ENCODE results near the gene SUGP1. TPM values are rescaled to one million over a fixed set of nuclear protein-coding genes. Genes with fewer than 3 reads are reported as not detected.

The SUGP1 gene
- total RNA-seq, 1 donor from 2014 or later, result 41.4 TPM

DNA sequence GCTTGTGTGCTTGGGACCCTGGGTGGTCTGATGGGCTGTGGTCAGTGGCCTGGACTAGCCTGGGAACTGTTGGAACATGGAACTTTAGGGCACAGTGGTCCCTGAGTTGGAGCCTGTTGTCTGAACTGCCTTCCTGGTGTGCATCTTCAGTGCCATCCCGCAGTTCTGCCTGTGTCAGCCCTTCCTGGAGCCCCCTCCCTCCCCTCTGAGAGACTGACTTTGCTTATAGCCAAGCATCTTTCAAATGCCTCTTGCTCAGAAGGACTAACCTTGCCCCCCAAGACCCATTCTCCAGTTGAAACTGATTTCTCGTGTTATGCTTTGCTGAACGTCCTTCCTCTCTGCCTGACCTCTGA lies 14.7 kb upstream of the SUGP1 start:
- H3K4me3 ChIP-seq, result no peak overlapping the region
- intact Hi-C loops (cut with DNase I), result no loop called here
- no peaks in the 10 kb centered on the region for H3K4me1 ChIP-seq
- H3K36me3 ChIP-seq, result peaks cover 98% of the 10 kb centered on the region
- TF ChIP-seq, protein P1, sequence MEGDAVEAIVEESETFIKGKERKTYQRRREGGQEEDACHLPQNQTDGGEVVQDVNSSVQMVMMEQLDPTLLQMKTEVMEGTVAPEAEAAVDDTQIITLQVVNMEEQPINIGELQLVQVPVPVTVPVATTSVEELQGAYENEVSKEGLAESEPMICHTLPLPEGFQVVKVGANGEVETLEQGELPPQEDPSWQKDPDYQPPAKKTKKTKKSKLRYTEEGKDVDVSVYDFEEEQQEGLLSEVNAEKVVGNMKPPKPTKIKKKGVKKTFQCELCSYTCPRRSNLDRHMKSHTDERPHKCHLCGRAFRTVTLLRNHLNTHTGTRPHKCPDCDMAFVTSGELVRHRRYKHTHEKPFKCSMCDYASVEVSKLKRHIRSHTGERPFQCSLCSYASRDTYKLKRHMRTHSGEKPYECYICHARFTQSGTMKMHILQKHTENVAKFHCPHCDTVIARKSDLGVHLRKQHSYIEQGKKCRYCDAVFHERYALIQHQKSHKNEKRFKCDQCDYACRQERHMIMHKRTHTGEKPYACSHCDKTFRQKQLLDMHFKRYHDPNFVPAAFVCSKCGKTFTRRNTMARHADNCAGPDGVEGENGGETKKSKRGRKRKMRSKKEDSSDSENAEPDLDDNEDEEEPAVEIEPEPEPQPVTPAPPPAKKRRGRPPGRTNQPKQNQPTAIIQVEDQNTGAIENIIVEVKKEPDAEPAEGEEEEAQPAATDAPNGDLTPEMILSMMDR (IDR thresholded peaks at IDR 0.05), result no peak
- ATAC-seq, result no peak
- no peak overlapping the region for H3K27ac ChIP-seq
- H3K9me3 ChIP-seq, result no peaks in the 10 kb centered on the region
- H3K27me3 ChIP-seq (ENCODE audit: low read depth), result no peaks in the 10 kb centered on the region
- no peak for DNase-seq

DNA sequence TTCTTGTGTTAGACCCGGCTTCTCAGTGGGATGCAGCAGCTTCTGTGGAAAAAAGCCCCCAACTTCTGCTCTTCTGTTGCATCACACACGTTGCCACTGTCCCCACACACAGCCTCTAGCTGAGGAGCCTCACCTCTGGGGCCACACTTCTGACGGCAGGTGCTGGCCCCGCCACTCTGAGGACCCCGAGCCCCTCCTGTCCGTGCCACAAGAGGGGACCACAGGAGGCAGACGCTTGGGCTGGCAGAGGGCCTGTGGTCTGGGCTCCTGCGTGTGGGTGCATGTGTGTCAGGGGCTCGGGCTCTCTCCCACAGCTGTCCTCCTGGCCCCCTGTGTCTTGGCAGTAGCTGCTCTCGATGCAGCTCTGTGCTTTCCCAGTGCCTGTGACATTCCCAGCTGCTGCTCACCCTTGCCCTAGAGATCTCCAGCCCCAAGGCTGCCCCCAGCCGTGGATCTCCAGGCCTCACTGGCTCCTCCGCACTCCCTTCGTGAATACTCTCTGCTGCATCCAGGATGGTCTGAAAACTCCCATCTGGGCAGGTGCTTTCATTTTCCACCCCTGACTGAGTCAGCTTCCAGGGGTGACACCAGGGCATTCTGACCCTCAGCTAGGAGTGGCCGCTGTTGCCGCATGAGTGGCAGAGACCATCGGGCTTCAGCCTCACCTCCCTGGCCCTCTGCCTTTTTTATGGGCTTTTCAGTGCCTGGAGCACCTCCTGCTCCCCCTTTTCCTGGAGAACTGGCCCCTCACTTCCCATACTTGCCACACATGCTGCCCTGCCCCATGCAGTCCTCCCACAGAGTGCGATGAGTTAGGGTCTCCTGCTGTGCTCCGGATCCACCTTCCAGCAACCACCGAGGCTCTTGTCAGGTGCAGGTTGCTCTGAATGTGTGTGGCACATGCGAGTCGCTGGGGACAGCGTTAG lies 14.0 kb upstream of the SUGP1 start:
- intact Hi-C loops (cut with DNase I), result no loop called here
- H3K36me3 ChIP-seq, result peaks cover 98% of the 10 kb centered on the region
- peak in 1 of 2 donors; percentile 4 for ATAC-seq

DNA sequence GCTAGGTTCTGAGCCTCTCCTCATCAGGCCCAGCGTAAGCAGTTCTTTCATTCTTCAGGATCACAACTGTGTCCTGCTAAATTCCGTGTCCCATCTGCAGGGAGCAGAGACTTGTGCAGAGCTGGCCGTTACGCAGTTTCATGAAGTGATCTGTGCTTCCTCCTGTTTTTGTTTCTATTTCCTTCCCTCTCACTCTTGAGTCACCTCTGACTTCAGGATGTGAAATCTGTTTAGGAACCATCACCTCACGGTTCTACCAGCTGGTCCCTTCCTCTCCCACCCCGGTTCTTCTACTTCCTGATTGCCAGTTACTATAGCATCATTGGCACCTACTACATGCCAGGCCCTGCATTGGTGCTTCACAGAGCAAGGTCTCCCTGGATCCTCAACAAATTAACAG lies 8.8 kb upstream of the SUGP1 start:
- Histone ChIP-seq H3K27me3 (ENCODE audit: low read depth) (no peaks in the 10 kb centered on the region), H3K27ac (no peak overlapping the region), H3K36me3 (peaks cover 89% of the 10 kb centered on the region), H3K4me1 (peaks cover 16% of the 10 kb centered on the region), H3K9me3 (no peaks in the 10 kb centered on the region), H3K4me3 (no peak overlapping the region)
- TF ChIP-seq, protein P1 (IDR thresholded peaks at IDR 0.05), result no peak
- no peak for DNase-seq
- peak in 1 of 2 donors; percentile 49 for ATAC-seq
- intact Hi-C loops (cut with DNase I), result no loop called here

More for the DNA sequence above, 14.0 kb upstream of the SUGP1 start:
- Histone ChIP-seq H3K4me1 (peaks cover 2% of the 10 kb centered on the region), H3K27me3 (ENCODE audit: low read depth) (no peaks in the 10 kb centered on the region), H3K4me3 (no peak overlapping the region), H3K27ac (no peak overlapping the region), H3K9me3 (no peaks in the 10 kb centered on the region)
- TF ChIP-seq, protein P1 (IDR thresholded peaks at IDR 0.05), result no peak
- no peak for DNase-seq

DNA sequence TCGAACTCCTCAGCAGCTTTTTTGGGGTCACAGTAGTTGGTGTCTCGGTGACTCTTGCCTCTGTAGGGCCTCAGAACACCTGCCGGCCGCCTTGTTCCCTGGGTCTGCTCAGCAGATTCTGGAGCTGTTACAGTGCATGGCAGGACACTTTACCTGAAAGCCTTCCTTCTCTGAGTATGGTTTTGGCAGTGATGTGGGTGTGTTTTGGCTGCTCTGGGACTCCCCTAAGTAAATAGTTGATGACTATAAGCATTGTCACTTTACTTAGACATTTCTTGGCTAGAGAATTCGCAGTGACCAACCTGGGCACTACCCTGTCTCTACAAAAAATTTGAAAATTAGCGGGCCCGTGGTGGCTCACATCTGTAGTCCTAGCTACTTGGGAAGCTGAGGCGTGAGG lies 7.4 kb upstream of the SUGP1 start:
- Histone ChIP-seq H3K9me3 (no peaks in the 10 kb centered on the region), H3K27me3 (ENCODE audit: low read depth) (no peaks in the 10 kb centered on the region), H3K27ac (no peak overlapping the region), H3K4me3 (no peak overlapping the region), H3K36me3 (peaks cover 85% of the 10 kb centered on the region), H3K4me1 (peaks cover 21% of the 10 kb centered on the region)
- TF ChIP-seq, protein P1 (IDR thresholded peaks at IDR 0.05), result no peak
- ATAC-seq (no peak), DNase-seq (no peak)
- intact Hi-C loops (cut with DNase I), result no loop called here

DNA sequence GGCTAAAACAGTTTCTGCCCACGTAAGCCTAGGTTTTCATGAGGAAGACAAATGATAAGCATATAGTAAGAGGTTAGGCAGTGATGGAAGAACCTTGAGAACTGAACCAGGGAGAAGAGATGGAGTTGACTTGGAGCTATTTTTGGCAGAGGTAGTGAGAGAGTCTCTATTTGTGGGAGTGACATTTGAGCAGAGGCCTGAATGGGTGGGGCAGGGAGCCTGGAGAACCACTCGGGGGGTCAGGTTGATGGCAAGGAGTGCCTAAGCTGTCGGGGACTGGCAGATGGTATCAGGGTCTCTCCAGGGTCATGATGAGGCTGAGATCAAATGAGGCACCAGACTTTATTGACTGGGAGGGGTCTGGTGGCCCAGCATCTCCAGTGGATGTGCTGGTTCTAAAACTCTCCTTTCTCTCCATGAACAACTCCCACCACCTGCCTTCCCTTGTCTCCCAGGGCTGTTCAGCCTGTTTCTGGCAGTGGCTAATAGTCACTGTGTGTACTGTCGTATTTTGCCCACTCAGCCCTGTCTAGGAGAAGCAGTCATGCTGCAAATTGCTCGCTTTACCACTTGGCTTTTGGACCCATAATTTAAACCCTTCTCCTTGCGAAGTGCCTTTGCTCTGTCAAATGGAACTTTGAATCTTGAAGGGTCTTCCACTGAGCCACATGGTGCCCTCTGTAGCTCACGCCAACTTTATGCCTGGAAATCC lies 3.9 kb upstream of the SUGP1 start:
- no peaks in the 10 kb centered on the region for H3K27me3 ChIP-seq (ENCODE audit: low read depth)
- H3K9me3 ChIP-seq, result no peaks in the 10 kb centered on the region
- peaks cover 51% of the 10 kb centered on the region for H3K36me3 ChIP-seq
- intact Hi-C loops (cut with DNase I), result no loop called here
- TF ChIP-seq, protein P1 (IDR thresholded peaks at IDR 0.05), result no peak
- H3K27ac ChIP-seq, result no peak overlapping the region
- ATAC-seq (no peak), DNase-seq (no peak)
- H3K4me3 ChIP-seq, result no peak overlapping the region
- peaks cover 38% of the 10 kb centered on the region for H3K4me1 ChIP-seq
